ENCODE data around the gene TIE1. TPM values are rescaled to one million over a fixed set of nuclear protein-coding genes. Genes with fewer than 3 reads are reported as not detected.

Gene TIE1
- total RNA-seq, 1 donor from 2014 or later = 0.21 TPM

GRCh38 chr1:43256675-43257570 is 43.9 kb upstream of the TIE1 start:
- H3K36me3 ChIP-seq = no peaks in the 10 kb centered on the region

GRCh38 chr1:43258370-43258769 is 42.4 kb upstream of the TIE1 start:
- Histone ChIP-seq H3K36me3 (no peaks in the 10 kb centered on the region), H3K27ac (no peak overlapping the region), H3F3A (ENCODE audit: low read depth) (no peaks in the 10 kb centered on the region), H4K20me1 (ENCODE audit: low read depth) (no peaks in the 10 kb centered on the region), H3K79me2 (ENCODE audit: low read depth) (no peaks in the 10 kb centered on the region), H3K4me1 (no peaks in the 10 kb centered on the region), H3K4me2 (no peak overlapping the region), H3K4me3 (no peak overlapping the region), H3K27me3 (no peaks in the 10 kb centered on the region), H2AFZ (replicated peaks) (no peak overlapping the region), H3K9me3 (ENCODE audit: low read depth) (peaks cover 13% of the 10 kb centered on the region), H3K9ac (no peak overlapping the region)
- H3K4me3 Mint-ChIP-seq = no peak overlapping the region
- TF ChIP-seq EZH2 (IDR thresholded peaks at IDR 0.05) (no peak), CTCF (IDR thresholded peaks at IDR 0.05) (no peak), EZH2phosphoT487 (IDR thresholded peaks at IDR 0.05) (no peak)
- no peak for DNase-seq (ENCODE audit: low spot score)
- no peaks in the 10 kb centered on the region for H3K36me3 Mint-ChIP-seq
- H3K27ac Mint-ChIP-seq = no peak overlapping the region
- H3K4me1 Mint-ChIP-seq = no peaks in the 10 kb centered on the region
- peaks cover 8% of the 10 kb centered on the region for H3K27me3 Mint-ChIP-seq (ENCODE audit: insufficient read depth, low read depth)
- H3K9me3 Mint-ChIP-seq = peaks cover 41% of the 10 kb centered on the region

More at GRCh38 chr1:43256675-43257570, 43.9 kb upstream of the TIE1 start:
- Mint-ChIP-seq H3K27ac (no peak overlapping the region), H3K36me3 (no peaks in the 10 kb centered on the region), H3K9me3 (peaks cover 30% of the 10 kb centered on the region), H3K4me1 (no peaks in the 10 kb centered on the region), H3K27me3 (ENCODE audit: insufficient read depth, low read depth) (peaks cover 11% of the 10 kb centered on the region), H3K4me3 (no peak overlapping the region)
- no peak overlapping the region for H2AFZ ChIP-seq (replicated peaks)
- H4K20me1 ChIP-seq (ENCODE audit: low read depth) = no peaks in the 10 kb centered on the region
- no peaks in the 10 kb centered on the region for H3F3A ChIP-seq (ENCODE audit: low read depth)
- no peaks in the 10 kb centered on the region for H3K27me3 ChIP-seq
- H3K79me2 ChIP-seq (ENCODE audit: low read depth) = no peaks in the 10 kb centered on the region
- no peak overlapping the region for H3K27ac ChIP-seq
- H3K4me1 ChIP-seq = no peaks in the 10 kb centered on the region
- H3K9me3 ChIP-seq (ENCODE audit: low read depth) = peaks cover 3% of the 10 kb centered on the region
- no peak for DNase-seq (ENCODE audit: low spot score)
- no peak overlapping the region for H3K4me3 ChIP-seq
- no peak overlapping the region for H3K9ac ChIP-seq
- no peak for TF ChIP-seq CTCF (IDR thresholded peaks at IDR 0.05)
- no peak for TF ChIP-seq EZH2 (IDR thresholded peaks at IDR 0.05)
- no peak for TF ChIP-seq EZH2phosphoT487 (IDR thresholded peaks at IDR 0.05)
- H3K4me2 ChIP-seq = no peak overlapping the region

GRCh38 chr1:43265431-43265830 is 35.4 kb upstream of the TIE1 start:
- peaks cover 4% of the 10 kb centered on the region for H3K27me3 ChIP-seq
- peaks cover 7% of the 10 kb centered on the region for H3K27me3 Mint-ChIP-seq (ENCODE audit: insufficient read depth, low read depth)
- no peak overlapping the region for H2AFZ ChIP-seq (replicated peaks)
- H4K20me1 ChIP-seq (ENCODE audit: low read depth) = no peaks in the 10 kb centered on the region
- H3K79me2 ChIP-seq (ENCODE audit: low read depth) = no peaks in the 10 kb centered on the region
- H3K4me3 Mint-ChIP-seq = no peak overlapping the region
- H3K9me3 Mint-ChIP-seq = peaks cover 42% of the 10 kb centered on the region
- H3K27ac ChIP-seq = no peak overlapping the region
- no peak for TF ChIP-seq EZH2phosphoT487 (IDR thresholded peaks at IDR 0.05)
- no peak for TF ChIP-seq EZH2 (IDR thresholded peaks at IDR 0.05)
- TF ChIP-seq CTCF (IDR thresholded peaks at IDR 0.05) = no peak
- no peaks in the 10 kb centered on the region for H3F3A ChIP-seq (ENCODE audit: low read depth)
- no peak overlapping the region for H3K9ac ChIP-seq
- no peak for DNase-seq (ENCODE audit: low spot score)
- H3K9me3 ChIP-seq (ENCODE audit: low read depth) = peaks cover 21% of the 10 kb centered on the region
- H3K36me3 ChIP-seq = no peaks in the 10 kb centered on the region
- H3K27ac Mint-ChIP-seq = no peak overlapping the region
- H3K4me1 ChIP-seq = peaks cover 3% of the 10 kb centered on the region
- H3K36me3 Mint-ChIP-seq = peaks cover 6% of the 10 kb centered on the region
- H3K4me3 ChIP-seq = no peak overlapping the region
- no peak overlapping the region for H3K4me2 ChIP-seq
- H3K4me1 Mint-ChIP-seq = no peaks in the 10 kb centered on the region

All from neural progenitor cell (in vitro differentiated cells).